Measurements from ENCODE around the gene CCDC50.

GRCh38 chr3:191339316-191339917 lies 10.2 kb downstream of the CCDC50 start:
- no peak for TF ChIP-seq CTCF (IDR thresholded peaks at IDR 0.05; ENCODE audit: insufficient read depth, low read length)
- TF ChIP-seq POLR2AphosphoS5 (IDR thresholded peaks at IDR 0.05; ENCODE audit: low read depth), result no peak
- TF ChIP-seq GABPA (IDR thresholded peaks at IDR 0.05; ENCODE audit: low read depth), result no peak
- no peak for TF ChIP-seq REST (IDR thresholded peaks at IDR 0.05; ENCODE audit: insufficient replicate concordance, low read depth)
